DOHH2 (cell line): ENCODE results near the gene FAM228B.

ENCODE experiments used
- H3F3A ChIP-seq: fragments of 200-600 bp; sonication (generic), shearing (Covaris generic); 2 replicates; pipeline ENCODE4 v1.6.0; 2016; ENCODE audit warnings: antibody characterized with exemption, mild to moderate bottlenecking; ENCODE audit not compliant: control insufficient read depth, insufficient read depth
- H3K27ac ChIP-seq: fragments of 200-600 bp; sonication (generic); 2 replicates; pipeline ENCODE4 v1.5.1; 2014; ENCODE audit warnings: low read depth, mild to moderate bottlenecking, low read length, moderate library complexity
- H3K27me3 ChIP-seq: fragments of 200-600 bp; sonication (generic); 2 replicates; pipeline ENCODE4 v1.6.1; 2014; ENCODE audit warnings: mild to moderate bottlenecking, low read length, mixed read lengths; ENCODE audit not compliant: control insufficient read depth
- H3K36me3 ChIP-seq: fragments of 200-600 bp; sonication (generic); 2 replicates; pipeline ENCODE4 v1.6.1; 2014; ENCODE audit warnings: mild to moderate bottlenecking, low read length, moderate library complexity, mixed read lengths; ENCODE audit not compliant: control insufficient read depth
- H3K4me1 ChIP-seq: fragments of 200-600 bp; sonication (generic); 2 replicates; pipeline ENCODE4 v1.6.1; 2014; ENCODE audit warnings: mild to moderate bottlenecking, low read length, mixed read lengths; ENCODE audit not compliant: control insufficient read depth
- H3K4me2 ChIP-seq: fragments of 200-600 bp; sonication (generic); 2 replicates; pipeline ENCODE4 v1.6.0; 2014; ENCODE audit warnings: mild to moderate bottlenecking, low read length, moderate library complexity
- H3K4me3 ChIP-seq: fragments of 200-600 bp; sonication (generic); 2 replicates; pipeline ENCODE4 v1.5.1; 2014; ENCODE audit warnings: mild to moderate bottlenecking, low read length, mixed read lengths
- H3K79me2 ChIP-seq: fragments of 200-600 bp; sonication (generic); 2 replicates; pipeline ENCODE4 v1.6.1; 2014; ENCODE audit warnings: mild to moderate bottlenecking, low read length, mixed read lengths; ENCODE audit not compliant: control insufficient read depth
- H3K9me2 ChIP-seq: fragments of 200-600 bp; sonication (generic); replicated peaks from 2 replicates; pipeline ENCODE4 v1.6.1; 2014; ENCODE audit warnings: mild to moderate bottlenecking, low read length, mixed read lengths; ENCODE audit not compliant: control insufficient read depth
- H3K9me3 ChIP-seq: fragments of 200-600 bp; sonication (generic); 2 replicates; pipeline ENCODE4 v1.6.1; 2014; ENCODE audit warnings: antibody characterized with exemption, low read length, mixed read lengths; ENCODE audit not compliant: control insufficient read depth, insufficient read depth
- H4K20me1 ChIP-seq: fragments of 200-600 bp; sonication (generic); 2 replicates; pipeline ENCODE4 v1.6.0; 2014; ENCODE audit warnings: low read depth, mild to moderate bottlenecking, antibody characterized with exemption, low read length, moderate library complexity; ENCODE audit not compliant: control insufficient read depth, insufficient read depth
- EZH2phosphoT487 ChIP-seq: fragments of 200-600 bp; sonication (generic); IDR thresholded peaks from 2 replicates; pipeline ENCODE4 v1.6.1; 2017; ENCODE audit warnings: borderline replicate concordance, mild to moderate bottlenecking, antibody characterized with exemption, low read length, moderate library complexity, mixed read lengths
- TF ChIP-seq, protein P1 (sequence below): fragments of 200-600 bp; sonication (generic); IDR thresholded peaks from one replicate; pipeline ENCODE4 v1.5.1; 2014; ENCODE audit warnings: antibody characterized with exemption, mild to moderate bottlenecking, low read depth, low read length; ENCODE audit not compliant: poor library complexity, severe bottlenecking

Gene FAM228B

DNA sequence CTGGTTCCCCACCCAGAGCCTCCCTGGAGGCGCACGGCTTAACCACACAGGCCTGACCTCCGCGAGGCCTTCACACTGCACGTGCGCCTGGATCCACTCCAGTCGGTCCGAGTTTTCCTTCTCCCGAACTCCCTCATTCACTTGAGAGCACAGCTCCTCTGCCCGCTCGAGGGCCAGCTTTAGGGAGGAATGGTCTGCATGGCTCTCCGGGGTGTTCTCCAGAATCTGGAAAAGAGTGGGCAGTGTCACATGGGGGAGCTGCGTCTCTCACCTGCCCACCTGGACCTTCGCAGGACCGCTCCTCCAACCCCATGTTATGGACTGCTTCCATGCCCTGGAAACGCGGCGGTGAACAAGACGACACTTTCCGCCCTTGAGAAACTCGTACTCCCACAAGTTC lies 87.5 kb downstream of the FAM228B start:
- H3K27me3 ChIP-seq = no peaks in the 10 kb centered on the region
- H3K4me2 ChIP-seq = no peak overlapping the region
- peaks cover 6% of the 10 kb centered on the region; the same call in 1 of the 2 replicates for H3F3A ChIP-seq
- H3K36me3 ChIP-seq = peaks cover 16% of the 10 kb centered on the region
- H3K9me2 ChIP-seq = no peaks in the 10 kb centered on the region
- no peak overlapping the region for H3K27ac ChIP-seq
- H3K4me3 ChIP-seq = no peak overlapping the region
- H3K79me2 ChIP-seq = no peaks in the 10 kb centered on the region
- TF ChIP-seq EZH2phosphoT487 = no peak
- TF ChIP-seq, protein P1, sequence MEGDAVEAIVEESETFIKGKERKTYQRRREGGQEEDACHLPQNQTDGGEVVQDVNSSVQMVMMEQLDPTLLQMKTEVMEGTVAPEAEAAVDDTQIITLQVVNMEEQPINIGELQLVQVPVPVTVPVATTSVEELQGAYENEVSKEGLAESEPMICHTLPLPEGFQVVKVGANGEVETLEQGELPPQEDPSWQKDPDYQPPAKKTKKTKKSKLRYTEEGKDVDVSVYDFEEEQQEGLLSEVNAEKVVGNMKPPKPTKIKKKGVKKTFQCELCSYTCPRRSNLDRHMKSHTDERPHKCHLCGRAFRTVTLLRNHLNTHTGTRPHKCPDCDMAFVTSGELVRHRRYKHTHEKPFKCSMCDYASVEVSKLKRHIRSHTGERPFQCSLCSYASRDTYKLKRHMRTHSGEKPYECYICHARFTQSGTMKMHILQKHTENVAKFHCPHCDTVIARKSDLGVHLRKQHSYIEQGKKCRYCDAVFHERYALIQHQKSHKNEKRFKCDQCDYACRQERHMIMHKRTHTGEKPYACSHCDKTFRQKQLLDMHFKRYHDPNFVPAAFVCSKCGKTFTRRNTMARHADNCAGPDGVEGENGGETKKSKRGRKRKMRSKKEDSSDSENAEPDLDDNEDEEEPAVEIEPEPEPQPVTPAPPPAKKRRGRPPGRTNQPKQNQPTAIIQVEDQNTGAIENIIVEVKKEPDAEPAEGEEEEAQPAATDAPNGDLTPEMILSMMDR = no peak
- no peaks in the 10 kb centered on the region for H4K20me1 ChIP-seq
- H3K4me1 ChIP-seq = peaks cover 20% of the 10 kb centered on the region
- no peaks in the 10 kb centered on the region for H3K9me3 ChIP-seq

DNA sequence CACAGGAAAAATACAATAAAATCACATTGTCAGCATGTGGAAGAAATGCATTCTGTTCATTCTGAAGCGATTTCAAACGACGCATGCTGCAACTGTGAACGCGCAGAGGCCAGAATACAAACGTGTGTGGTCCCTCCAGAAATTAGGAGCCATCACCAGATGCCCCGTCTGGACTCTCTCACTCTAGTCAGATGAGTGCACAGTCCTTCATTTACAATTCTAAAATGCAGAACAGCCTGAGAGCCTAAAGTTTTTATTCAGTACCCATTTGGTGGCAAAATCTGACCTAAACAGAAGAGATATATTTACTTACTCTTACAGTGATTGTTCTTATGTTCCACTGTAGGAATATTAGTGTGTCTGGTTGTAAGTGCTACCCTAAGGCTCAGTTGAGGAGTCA lies 88.1 kb downstream of the FAM228B start:
- Histone ChIP-seq H4K20me1 (no peaks in the 10 kb centered on the region), H3K36me3 (peaks cover 21% of the 10 kb centered on the region), H3K4me2 (no peak overlapping the region), H3K4me1 (peaks cover 25% of the 10 kb centered on the region), H3F3A (peaks cover 6% of the 10 kb centered on the region; the same call in 1 of the 2 replicates), H3K79me2 (no peaks in the 10 kb centered on the region), H3K4me3 (no peak overlapping the region), H3K27ac (no peak overlapping the region), H3K9me2 (no peaks in the 10 kb centered on the region), H3K27me3 (no peaks in the 10 kb centered on the region), H3K9me3 (no peaks in the 10 kb centered on the region)
- TF ChIP-seq EZH2phosphoT487 = no peak
- TF ChIP-seq, protein P1 = no peak

DNA sequence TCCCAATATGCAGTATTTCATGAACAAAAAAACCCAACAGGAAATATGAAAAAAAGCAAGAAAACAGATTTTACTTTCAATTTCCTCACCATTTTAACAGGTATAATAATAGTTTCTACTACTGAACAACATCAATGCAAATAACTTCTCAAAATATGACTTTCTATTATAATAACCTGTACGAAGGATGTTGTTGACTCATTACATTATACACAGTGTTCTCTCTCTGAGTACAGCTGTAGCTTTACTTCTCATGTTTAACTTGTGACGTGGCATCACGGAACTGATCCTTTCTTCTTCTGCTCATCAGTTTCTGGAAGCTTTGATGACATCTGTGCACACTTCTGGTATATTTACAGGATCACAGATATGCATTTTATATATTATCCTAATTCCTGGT lies 91.6 kb downstream of the FAM228B start:
- peaks cover 25% of the 10 kb centered on the region for H3K4me1 ChIP-seq
- H3K9me3 ChIP-seq = no peaks in the 10 kb centered on the region
- peaks cover 6% of the 10 kb centered on the region; the same call in 1 of the 2 replicates for H3F3A ChIP-seq
- no peaks in the 10 kb centered on the region for H3K9me2 ChIP-seq
- no peaks in the 10 kb centered on the region for H3K79me2 ChIP-seq
- H3K27me3 ChIP-seq = no peaks in the 10 kb centered on the region
- peak overlapping the region; percentile 49 for H3K27ac ChIP-seq
- peak overlapping the region; percentile 50 for H3K4me2 ChIP-seq
- no peaks in the 10 kb centered on the region for H4K20me1 ChIP-seq
- TF ChIP-seq EZH2phosphoT487 = no peak
- TF ChIP-seq, protein P1 = no peak
- H3K36me3 ChIP-seq = peaks cover 17% of the 10 kb centered on the region
- H3K4me3 ChIP-seq = peak overlapping the region; percentile 12; the same call in 1 of the 2 replicates
